ENCODE measurements around the gene SPZ1. TPM values are rescaled to one million over a fixed set of nuclear protein-coding genes. Genes with fewer than 3 reads are reported as not detected.

The SPZ1 gene, protein sequence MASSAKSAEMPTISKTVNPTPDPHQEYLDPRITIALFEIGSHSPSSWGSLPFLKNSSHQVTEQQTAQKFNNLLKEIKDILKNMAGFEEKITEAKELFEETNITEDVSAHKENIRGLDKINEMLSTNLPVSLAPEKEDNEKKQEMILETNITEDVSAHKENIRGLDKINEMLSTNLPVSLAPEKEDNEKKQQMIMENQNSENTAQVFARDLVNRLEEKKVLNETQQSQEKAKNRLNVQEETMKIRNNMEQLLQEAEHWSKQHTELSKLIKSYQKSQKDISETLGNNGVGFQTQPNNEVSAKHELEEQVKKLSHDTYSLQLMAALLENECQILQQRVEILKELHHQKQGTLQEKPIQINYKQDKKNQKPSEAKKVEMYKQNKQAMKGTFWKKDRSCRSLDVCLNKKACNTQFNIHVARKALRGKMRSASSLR
- not detected in 2 replicates for total RNA-seq

GRCh38 chr5:80319702-80320101, at the start of gene SPZ1:
TSS of gene SPZ1 (plus strand) at chr5:80320002. CDS start at chr5:80320216, 214 bp downstream.

Other genes with a start within 250 kb of the SPZ1 start
- 10.6 and 24.1 TPM in 2 replicates for gene SERINC5, start 64.0 kb upstream of the SPZ1 start, total RNA-seq
- gene ZFYVE16, start 88.1 kb downstream of the SPZ1 start, total RNA-seq = 12.7 and 17.2 TPM in 2 replicates
- gene FAM151B, start 168.1 kb downstream of the SPZ1 start, total RNA-seq = 0.16 and 0.89 TPM in 2 replicates